SK-N-SH treated with all-trans-retinoic acid at 6 μM for 48 hours (cell line): ENCODE results near the gene RGS8.

Source experiments
- ARNTL ChIP-seq: fragments of 450-650 bp; formaldehyde crosslinking; IDR thresholded peaks from 2 replicates; pipeline ENCODE4 v1.5.0; 2020; ENCODE audit warnings: low read depth, mild to moderate bottlenecking, moderate library complexity, borderline replicate concordance
- BACH2 ChIP-seq: fragments of 250-450 bp; sonication (Bioruptor Pico); IDR thresholded peaks from 2 replicates; pipeline ENCODE4 v1.9.0; 2021; ENCODE audit warnings: mild to moderate bottlenecking, borderline replicate concordance
- ISL1 ChIP-seq: fragments of 250-450 bp; sonication (Bioruptor Pico); IDR thresholded peaks from 2 replicates; pipeline ENCODE4 v2.1.2; 2022; ENCODE audit warnings: mild to moderate bottlenecking, moderate library complexity
- PPARA ChIP-seq: fragments of 250-450 bp; sonication (Bioruptor Pico); IDR thresholded peaks from 2 replicates; pipeline ENCODE4 v1.5.0; 2020; ENCODE audit warnings: mild to moderate bottlenecking, borderline replicate concordance
- RARB ChIP-seq: fragments of 250-450 bp; sonication (Bioruptor Pico); IDR thresholded peaks from 2 replicates; pipeline ENCODE4 v1.8.0; 2021; ENCODE audit warnings: mild to moderate bottlenecking, moderate library complexity
- TSHZ2 ChIP-seq: fragments of 250-450 bp; sonication (Bioruptor Pico); IDR thresholded peaks from 2 replicates; pipeline ENCODE4 v1.5.0; 2020; ENCODE audit warnings: mild to moderate bottlenecking, moderate library complexity
- ZFP3 ChIP-seq: fragments of 250-450 bp; sonication (Bioruptor Pico); IDR thresholded peaks from 2 replicates; pipeline ENCODE4 v1.5.0; 2020; ENCODE audit warnings: mild to moderate bottlenecking, moderate library complexity
- ZFP30 ChIP-seq: fragments of 450-650 bp; formaldehyde crosslinking; IDR thresholded peaks from 2 replicates; pipeline ENCODE4 v1.5.0; 2022; ENCODE audit warnings: mild to moderate bottlenecking, moderate library complexity
- ZNF70 ChIP-seq: fragments of 450-650 bp; formaldehyde crosslinking; IDR thresholded peaks from 2 replicates; pipeline ENCODE4 v1.5.0; 2020; ENCODE audit warnings: mild to moderate bottlenecking, moderate library complexity
- ZNF8 ChIP-seq: fragments of 450-650 bp; formaldehyde crosslinking; IDR thresholded peaks from 2 replicates; pipeline ENCODE4 v1.5.0; 2020; ENCODE audit warnings: mild to moderate bottlenecking, moderate library complexity

GRCh38 chr1:182662121-182662890 is 22.1 kb downstream of the RGS8 start:
- TF ChIP-seq RARB (CRISPR knock-in tag), result no peak
- no peak for TF ChIP-seq ISL1
- no peak for TF ChIP-seq ZNF70 (CRISPR knock-in tag)
- no peak for TF ChIP-seq ZFP30 (CRISPR knock-in tag)
- TF ChIP-seq TSHZ2 (CRISPR knock-in tag), result no peak
- TF ChIP-seq ZFP3 (CRISPR knock-in tag), result no peak
- no peak for TF ChIP-seq ZNF8
- no peak for TF ChIP-seq BACH2 (CRISPR knock-in tag)
- no peak for TF ChIP-seq PPARA (CRISPR knock-in tag)
- TF ChIP-seq ARNTL (CRISPR knock-in tag), result no peak
